ENCODE measurements around the gene SUSD3.

SUSD3 gene

GRCh38 chr9:93053781-93054331 lies 4.6 kb upstream of the SUSD3 start:
- DNase-seq = no peak

- DNase-seq = no peak
Measured at GRCh38 chr9:93054758-93055704, 3.5 kb upstream of the SUSD3 start.

GRCh38 chr9:93057042-93057702 lies 1.3 kb upstream of the SUSD3 start:
- no peak for DNase-seq

GRCh38 chr9:93057703-93058354 lies 672 bp upstream of the SUSD3 start:
- DNase-seq = no peak

- peak; percentile 26 for DNase-seq
Measured at GRCh38 chr9:93059011-93059714, 662 bp downstream of the SUSD3 start.

- no peak for DNase-seq
Measured at GRCh38 chr9:93059715-93060578, 1.4 kb downstream of the SUSD3 start.

- peak; percentile 30 for DNase-seq
Measured at GRCh38 chr9:93060746-93061259, 2.3 kb downstream of the SUSD3 start.

GRCh38 chr9:93061260-93061751 lies 2.8 kb downstream of the SUSD3 start:
- no peak for DNase-seq

- DNase-seq = peak; percentile 31
Measured at GRCh38 chr9:93061791-93062763, 3.6 kb downstream of the SUSD3 start.

- peak; percentile 94 for DNase-seq
Measured at GRCh38 chr9:93064392-93065134, 6.1 kb downstream of the SUSD3 start.

- no peak for DNase-seq
Measured at GRCh38 chr9:93065135-93065720, 6.7 kb downstream of the SUSD3 start.

- no peak for DNase-seq
Measured at GRCh38 chr9:93066978-93067603, 8.6 kb downstream of the SUSD3 start.

- no peak for DNase-seq
Measured at GRCh38 chr9:93068956-93069355, 10.5 kb downstream of the SUSD3 start.

- peak; percentile 28 for DNase-seq
Measured at GRCh38 chr9:93071464-93071863, 13.0 kb downstream of the SUSD3 start.

GRCh38 chr9:93072383-93072795 lies 13.9 kb downstream of the SUSD3 start:
- no peak for DNase-seq

- no peak for DNase-seq
Measured at GRCh38 chr9:93076101-93076791, 17.7 kb downstream of the SUSD3 start.

- no peak for DNase-seq
Measured at GRCh38 chr9:93076792-93077128, 18.3 kb downstream of the SUSD3 start.

- no peak for DNase-seq
Measured at GRCh38 chr9:93077367-93077766, 18.9 kb downstream of the SUSD3 start.
